ENCODE results near the gene ATP2A3. TPM values are rescaled to one million over a fixed set of nuclear protein-coding genes. Genes with fewer than 3 reads are reported as not detected.

Gene ATP2A3
- polyA plus RNA-seq, 3 donors: 6.9 to 46.5 (median 9.5) TPM

DNA sequence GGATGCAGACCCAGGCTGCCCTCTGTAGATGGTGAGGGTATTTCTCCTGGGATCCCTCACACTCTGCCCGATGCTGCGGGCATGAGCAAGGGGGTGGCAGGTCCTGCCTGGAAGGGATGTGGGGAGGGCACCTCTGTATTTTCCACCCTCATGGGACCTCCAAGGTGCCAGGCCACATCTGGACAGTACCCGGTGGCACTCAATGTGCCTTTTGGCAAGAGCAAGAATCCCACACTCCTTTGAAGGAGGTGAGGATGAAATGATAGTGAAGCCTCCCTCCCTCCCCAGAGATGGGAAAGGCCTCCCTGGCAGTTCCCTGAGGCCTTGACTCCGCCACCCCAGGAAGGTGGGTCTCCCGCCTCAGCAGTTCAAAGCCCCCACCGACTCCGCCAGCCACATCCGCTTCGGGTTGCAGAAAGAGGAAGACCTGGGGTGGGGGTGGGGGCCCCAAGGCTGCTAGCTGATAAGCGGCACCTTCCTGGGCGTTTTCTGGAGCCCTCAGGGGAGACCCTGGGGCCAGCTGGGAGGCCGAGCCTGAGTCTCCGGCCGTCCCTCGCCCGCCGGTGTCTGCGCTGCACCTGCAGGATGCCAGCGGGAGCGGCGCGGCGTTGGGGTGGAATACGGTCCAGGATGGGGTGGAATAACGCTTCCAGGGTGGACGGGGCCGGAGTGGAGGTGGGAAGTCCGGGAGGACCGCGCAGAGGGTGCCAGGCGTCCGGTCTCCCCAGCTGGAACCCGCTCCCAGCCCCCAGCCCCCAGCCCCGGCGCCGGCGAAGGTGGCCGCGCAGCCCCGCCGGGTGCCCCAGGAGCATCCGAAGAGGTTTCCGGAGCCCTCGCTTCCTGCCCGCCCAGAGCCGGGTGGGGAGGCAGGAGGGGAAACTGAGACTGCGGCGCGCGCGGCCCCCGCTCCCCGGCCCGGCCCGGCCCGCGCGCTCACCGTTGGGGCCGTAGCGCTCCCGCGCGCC, 718 bp downstream of the ATP2A3 start:
- H3K4me1 Mint-ChIP-seq: peaks cover 51% of the 10 kb centered on the region

DNA sequence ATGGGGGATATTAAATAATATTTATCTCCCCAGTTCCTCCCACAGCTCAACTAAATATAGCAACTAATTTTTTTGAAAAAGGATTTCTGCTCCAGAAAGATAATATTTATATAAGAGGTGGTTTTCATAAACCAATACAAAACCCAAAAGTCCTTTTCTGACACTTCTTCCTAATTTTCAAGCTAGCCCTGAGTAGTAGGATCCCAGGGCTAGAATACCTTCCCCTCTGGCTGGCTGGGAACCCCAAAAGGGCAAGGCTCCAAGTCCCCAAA, 1.3 kb downstream of the ATP2A3 start:
- Mint-ChIP-seq H3K36me3 (peaks cover 8 to 15% of the 10 kb centered on the region in 2 donors), H3K27me3 (ENCODE audit: low read depth in 3 of 3) (peaks cover 0 to 4% (median 2%) of the 10 kb centered on the region in 3 donors), H3K9me3 (no peaks in the 10 kb centered on the region), H3K4me1 (peaks cover 51% of the 10 kb centered on the region), H3K27ac (peak overlapping the region; percentile 47 to 94 (median 78)), H3K4me3 (peak overlapping the region; percentile 82 to 86)
- Histone ChIP-seq H3K27ac (ENCODE audit: low read depth in 1 of 2, low read length in 2 of 2) (peak overlapping the region in 1 of 2 donors; percentile 61), H3K4me2 (replicated peaks; ENCODE audit: extremely low read depth, low read length, poor library complexity, severe bottlenecking) (peak overlapping the region; percentile 89), H2AFZ (ENCODE audit: insufficient read depth, low read depth, low read length, poor library complexity, severe bottlenecking) (no peak overlapping the region), H4K20me1 (ENCODE audit: insufficient read depth, low read length) (peaks cover 43% of the 10 kb centered on the region), H3K9me3 (replicated peaks in 1 of 2; ENCODE audit: control insufficient read depth in 1 of 2, insufficient read depth in 1 of 2, low read length in 2 of 2) (no peaks in the 10 kb centered on the region), H3K4me1 (ENCODE audit: control insufficient read depth in 1 of 2, insufficient read depth in 2 of 2, low read length in 2 of 2) (peaks cover 50 to 65% of the 10 kb centered on the region in 2 donors), H3K27me3 (ENCODE audit: control insufficient read depth in 2 of 2, insufficient read depth in 2 of 2, low read length in 2 of 2) (no peaks in the 10 kb centered on the region), H3K79me2 (ENCODE audit: insufficient read depth, low read length) (peaks cover 56% of the 10 kb centered on the region), H3K36me3 (replicated peaks in 1 of 2; ENCODE audit: control insufficient read depth in 1 of 2, insufficient read depth in 2 of 2, low read length in 2 of 2) (peaks cover under 1 to 4% of the 10 kb centered on the region in 2 donors), H3K4me3 (replicated peaks in 1 of 3; ENCODE audit: low read depth in 2 of 3, low read length in 3 of 3) (peak overlapping the region; percentile 43 to 86 (median 54)), H3K9ac (ENCODE audit: insufficient read depth, low read length, poor library complexity, severe bottlenecking) (peak overlapping the region; percentile 70)
- TF ChIP-seq, protein P1, sequence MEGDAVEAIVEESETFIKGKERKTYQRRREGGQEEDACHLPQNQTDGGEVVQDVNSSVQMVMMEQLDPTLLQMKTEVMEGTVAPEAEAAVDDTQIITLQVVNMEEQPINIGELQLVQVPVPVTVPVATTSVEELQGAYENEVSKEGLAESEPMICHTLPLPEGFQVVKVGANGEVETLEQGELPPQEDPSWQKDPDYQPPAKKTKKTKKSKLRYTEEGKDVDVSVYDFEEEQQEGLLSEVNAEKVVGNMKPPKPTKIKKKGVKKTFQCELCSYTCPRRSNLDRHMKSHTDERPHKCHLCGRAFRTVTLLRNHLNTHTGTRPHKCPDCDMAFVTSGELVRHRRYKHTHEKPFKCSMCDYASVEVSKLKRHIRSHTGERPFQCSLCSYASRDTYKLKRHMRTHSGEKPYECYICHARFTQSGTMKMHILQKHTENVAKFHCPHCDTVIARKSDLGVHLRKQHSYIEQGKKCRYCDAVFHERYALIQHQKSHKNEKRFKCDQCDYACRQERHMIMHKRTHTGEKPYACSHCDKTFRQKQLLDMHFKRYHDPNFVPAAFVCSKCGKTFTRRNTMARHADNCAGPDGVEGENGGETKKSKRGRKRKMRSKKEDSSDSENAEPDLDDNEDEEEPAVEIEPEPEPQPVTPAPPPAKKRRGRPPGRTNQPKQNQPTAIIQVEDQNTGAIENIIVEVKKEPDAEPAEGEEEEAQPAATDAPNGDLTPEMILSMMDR (IDR thresholded peaks at IDR 0.05): no peak
- no peak for DNase-seq
- intact Hi-C loops (cut with micrococcal nuclease): loop anchor here in 1 of 2 donors (5.0 kb wide), 2 partner anchors 39 to 46 kb away; partner anchors contain the start of gene P2RX1

More for the DNA sequence above, 718 bp downstream of the ATP2A3 start:
- H3K4me3 ChIP-seq (replicated peaks in 1 of 3; ENCODE audit: low read depth in 2 of 3, low read length in 3 of 3): peak overlapping the region; percentile 43 to 86 (median 54)
- peak overlapping the region; percentile 89 for H3K4me2 ChIP-seq (replicated peaks; ENCODE audit: extremely low read depth, low read length, poor library complexity, severe bottlenecking)
- H4K20me1 ChIP-seq (ENCODE audit: insufficient read depth, low read length): peaks cover 38% of the 10 kb centered on the region
- peaks cover 50% of the 10 kb centered on the region for H3K79me2 ChIP-seq (ENCODE audit: insufficient read depth, low read length)
- intact Hi-C loops (cut with micrococcal nuclease): loop anchor here (2.0 to 5.0 kb wide), 3 partner anchors 39 to 46 kb away; partner anchors contain the start of gene P2RX1 (in 1 of the 2)
- peak; percentile 34 to 44 (median 39) for DNase-seq
- H3K9me3 ChIP-seq (replicated peaks in 1 of 2; ENCODE audit: control insufficient read depth in 1 of 2, insufficient read depth in 1 of 2, low read length in 2 of 2): no peaks in the 10 kb centered on the region
- peak overlapping the region; percentile 85 for H2AFZ ChIP-seq (ENCODE audit: insufficient read depth, low read depth, low read length, poor library complexity, severe bottlenecking)
- Mint-ChIP-seq H3K27ac (peak overlapping the region in 6 of 7 donors; percentile 61 to 94 (median 85)), H3K4me3 (peak overlapping the region; percentile 82 to 86), H3K36me3 (peaks cover 6 to 11% of the 10 kb centered on the region in 2 donors), H3K27me3 (ENCODE audit: low read depth in 3 of 3) (peaks cover 0 to 5% (median 2%) of the 10 kb centered on the region in 3 donors), H3K9me3 (no peaks in the 10 kb centered on the region)
- H3K36me3 ChIP-seq (replicated peaks in 1 of 2; ENCODE audit: control insufficient read depth in 1 of 2, insufficient read depth in 2 of 2, low read length in 2 of 2): no peaks in the 10 kb centered on the region
- peaks cover 50 to 65% of the 10 kb centered on the region in 2 donors for H3K4me1 ChIP-seq (ENCODE audit: control insufficient read depth in 1 of 2, insufficient read depth in 2 of 2, low read length in 2 of 2)
- H3K9ac ChIP-seq (ENCODE audit: insufficient read depth, low read length, poor library complexity, severe bottlenecking): peak overlapping the region; percentile 70
- no peaks in the 10 kb centered on the region for H3K27me3 ChIP-seq (ENCODE audit: control insufficient read depth in 2 of 2, insufficient read depth in 2 of 2, low read length in 2 of 2)
- under 1% methylated on average over 54 of the region's 64 CpGs for WGBS (ENCODE audit: insufficient coverage)
- TF ChIP-seq, protein P1 (IDR thresholded peaks at IDR 0.05): no peak
- peak overlapping the region; percentile 3 to 61 for H3K27ac ChIP-seq (ENCODE audit: low read depth in 1 of 2, low read length in 2 of 2)

Measured in CD14-positive monocyte (primary cell).